Measurements from ENCODE around the gene KMT5C. TPM values are rescaled to one million over a fixed set of nuclear protein-coding genes. Genes with fewer than 3 reads are reported as not detected.

KMT5C gene
- total and polyA plus RNA-seq, 7 donors = 1.8 to 5.7 (median 3.9) TPM

- ATAC-seq (no peak), DNase-seq (no peak)
- H3K27me3 ChIP-seq (ENCODE audit: insufficient read depth in 3 of 3, low read length in 2 of 3) = peaks cover 0 to 5% (median 0%) of the 10 kb centered on the region in 3 donors
- H3K36me3 ChIP-seq (ENCODE audit: insufficient read depth in 1 of 2, low read depth in 1 of 2) = peaks cover 0 to 25% of the 10 kb centered on the region in 2 donors
- 83 to 85% (median 84%) methylated on average over 40 to 50 of the region's 50 CpGs for WGBS, 3 donors
- H3K27ac ChIP-seq = no peak overlapping the region
- peak overlapping the region; percentile 75 for H3K4me3 ChIP-seq
- intact Hi-C loops (cut with DNase I) = loop anchor here in 1 of 2 donors (5.0 kb wide), 1 partner anchor 40 kb away; the partner anchor contains the start of gene TMEM238
- no peak for TF ChIP-seq CTCF (IDR thresholded peaks at IDR 0.05)
- H3K4me1 ChIP-seq = peaks cover 12% of the 10 kb centered on the region
- no peaks in the 10 kb centered on the region for H3K9me3 ChIP-seq
These were observed 2.2 kb downstream of the KMT5C start for GRCh38 chr19:55341595-55342531.

DNA sequence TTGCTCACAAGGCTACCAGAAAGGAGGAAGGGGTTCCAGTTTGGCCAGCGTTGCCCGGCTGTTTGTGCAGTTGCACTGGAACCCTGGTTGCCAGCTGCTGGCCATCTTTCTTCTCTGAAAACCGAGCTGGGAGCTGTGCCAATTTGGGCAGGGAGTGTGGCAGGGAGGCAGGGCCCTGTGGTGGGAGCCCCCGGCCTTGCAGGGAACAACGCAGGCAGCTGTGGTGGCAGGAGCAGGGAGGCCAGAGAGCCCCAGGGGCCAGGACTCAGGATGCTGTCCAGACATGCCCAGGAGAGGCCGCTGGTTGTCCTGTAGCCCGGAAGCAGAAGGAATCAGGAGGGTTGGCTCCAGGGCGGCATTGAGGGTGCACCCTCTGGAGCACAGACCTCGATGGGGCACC lies 4.8 kb downstream of the KMT5C start:
- peaks cover 0 to 30% of the 10 kb centered on the region in 2 donors for H3K36me3 ChIP-seq (ENCODE audit: insufficient read depth in 1 of 2, low read depth in 1 of 2)
- H3K27ac ChIP-seq = no peak overlapping the region
- H3K9me3 ChIP-seq = no peaks in the 10 kb centered on the region
- WGBS, 3 donors = 57 to 68% (median 61%) methylated on average over 9 of the region's 9 CpGs
- peaks cover 6% of the 10 kb centered on the region for H3K4me1 ChIP-seq
- no peaks in the 10 kb centered on the region for H3K27me3 ChIP-seq (ENCODE audit: insufficient read depth in 3 of 3, low read length in 2 of 3)
- intact Hi-C loops (cut with DNase I) = loop anchor here in 1 of 2 donors (5.0 kb wide), 1 partner anchor 38 kb away; the partner anchor contains the start of gene TMEM238
- TF ChIP-seq CTCF (IDR thresholded peaks at IDR 0.05) = no peak
- H3K4me3 ChIP-seq = no peak overlapping the region
- ATAC-seq = no peak
- DNase-seq = no peak

GRCh38 chr19:55345101-55345817 lies 5.6 kb downstream of the KMT5C start:
- ATAC-seq (no peak), DNase-seq (no peak)
- TF ChIP-seq CTCF (IDR thresholded peaks at IDR 0.05) = no peak
- intact Hi-C loops (cut with DNase I) = no loop called here
- peaks cover 6% of the 10 kb centered on the region for H3K4me1 ChIP-seq
- H3K4me3 ChIP-seq = no peak overlapping the region
- no peaks in the 10 kb centered on the region for H3K9me3 ChIP-seq
- H3K27ac ChIP-seq = no peak overlapping the region
- H3K27me3 ChIP-seq (ENCODE audit: insufficient read depth in 3 of 3, low read length in 2 of 3) = no peaks in the 10 kb centered on the region
- peaks cover 0 to 30% of the 10 kb centered on the region in 2 donors for H3K36me3 ChIP-seq (ENCODE audit: insufficient read depth in 1 of 2, low read depth in 1 of 2)
- 81 to 83% (median 82%) methylated on average over 22 of the region's 22 CpGs for WGBS, 3 donors

GRCh38 chr19:55345818-55346724 lies 6.4 kb downstream of the KMT5C start:
- H3K36me3 ChIP-seq (ENCODE audit: insufficient read depth in 1 of 2, low read depth in 1 of 2) = peaks cover 0 to 30% of the 10 kb centered on the region in 2 donors

More at GRCh38 chr19:55345818-55346724, 6.4 kb downstream of the KMT5C start:
- no peak overlapping the region for H3K27ac ChIP-seq
- no peak overlapping the region for H3K4me3 ChIP-seq
- intact Hi-C loops (cut with DNase I) = no loop called here
- peaks cover 0 to under 1% (median 0%) of the 10 kb centered on the region in 3 donors for H3K27me3 ChIP-seq (ENCODE audit: insufficient read depth in 3 of 3, low read length in 2 of 3)
- no peaks in the 10 kb centered on the region for H3K9me3 ChIP-seq
- ATAC-seq (peak in 3 of 4 donors; percentile 35 to 42 (median 39)), DNase-seq (peak; percentile 65 to 81)
- peaks cover 2% of the 10 kb centered on the region for H3K4me1 ChIP-seq
- TF ChIP-seq CTCF (IDR thresholded peaks at IDR 0.05) = no peak
- WGBS, 3 donors = 74 to 79% (median 76%) methylated on average over 42 to 43 of the region's 43 CpGs

Data from psoas muscle (tissue), 8 donors.